Endothelial cell of umbilical vein (primary cell): ENCODE results near the gene PRRC1. TPM values are rescaled to one million over a fixed set of nuclear protein-coding genes. Genes with fewer than 3 reads are reported as not detected.

ENCODE experiments used
- BruUV-seq: library from RNA; stranded (reverse); fragments of 400-500 nt; replicated peaks from 2 replicates; lab custom pipeline; 2021; lab: Mats Ljungman, UMichigan
- CTCF ChIA-PET: fragments of 300-600, 350-600 bp; sonication (Branson Sonifier 250); formaldehyde crosslinking; loops from one replicate; lab custom pipeline; 2021; ENCODE audit warnings: antibody characterized with exemption, inconsistent platforms; lab: Charles Lee
- POLR2A ChIA-PET: fragments of 300-600, 350-600 bp; sonication (Branson Sonifier 250); formaldehyde crosslinking; loops from one replicate; lab custom pipeline; 2021; ENCODE audit warnings: antibody characterized with exemption, inconsistent platforms; lab: Charles Lee
- DNase-seq: peaks from one replicate; pipeline ENCODE4 v3.0.0-alpha.2; 2011; ENCODE audit warnings: low read depth, low spot score
- FAIRE-seq: peaks from 2 replicates; lab custom pipeline; 2011; peaks lifted over from hg19 to GRCh38; lab: Jason Lieb, UNC
- H2AFZ ChIP-seq: 2 replicates; pipeline ENCODE4 v1.6.0; 2012; ENCODE audit warnings: low read depth, low read length, control low read depth, inconsistent platforms
- H3K27ac ChIP-seq: 2 replicates; pipeline ENCODE4 v1.5.1; 2011; ENCODE audit warnings: low read depth, mild to moderate bottlenecking, control low read depth, low read length, moderate library complexity; ENCODE audit not compliant: insufficient read depth
- H3K27me3 ChIP-seq, 2 experiments: 2 replicates each; pipeline versions ENCODE4 v1.6.0 to v1.6.1; 2011; ENCODE audit warnings: low read length in 2 of 2, mixed read lengths in 1 of 2; ENCODE audit not compliant: control insufficient read depth in 2 of 2, insufficient read depth in 2 of 2
- H3K36me3 ChIP-seq, 2 experiments: 2 replicates in 1 of 2; 3 replicates in 1 of 2; pipeline ENCODE4 v1.5.1; 2011; ENCODE audit warnings: low read length in 2 of 2, mild to moderate bottlenecking in 1 of 2, moderate library complexity in 1 of 2; ENCODE audit not compliant: control insufficient read depth in 2 of 2, insufficient read depth in 2 of 2; ENCODE audit errors: extremely low read depth in 1 of 2
- H3K4me1 ChIP-seq: 3 replicates; pipeline ENCODE4 v1.5.1; 2011; ENCODE audit warnings: mild to moderate bottlenecking, low read length; ENCODE audit not compliant: control insufficient read depth, insufficient read depth; ENCODE audit errors: extremely low read depth
- H3K4me2 ChIP-seq: 2 replicates; pipeline ENCODE4 v1.6.1; 2011; ENCODE audit warnings: low read length, control low read depth, mixed read lengths; ENCODE audit not compliant: insufficient read depth
- H3K4me3 ChIP-seq, 3 experiments: fragments of 200-600 bp in 1 of 3; sonication (generic), shearing (Covaris generic) in 1 of 3; replicated peaks in 1 of 3; 2 replicates each; pipeline ENCODE4 v1.5.1; 2011 to 2016; ENCODE audit warnings: control low read depth in 3 of 3, low read length in 3 of 3, mild to moderate bottlenecking in 2 of 3, inconsistent platforms in 1 of 3, low read depth in 1 of 3, moderate library complexity in 1 of 3; ENCODE audit not compliant: insufficient read depth in 1 of 3
- H3K79me2 ChIP-seq: 2 replicates; pipeline ENCODE4 v1.6.0; 2012; ENCODE audit warnings: low read length, inconsistent platforms; ENCODE audit not compliant: control insufficient read depth, insufficient read depth
- H3K9ac ChIP-seq: replicated peaks from 2 replicates; pipeline ENCODE3; 2011; ENCODE audit warnings: low read length, control low read depth; ENCODE audit not compliant: insufficient read depth; ENCODE audit errors: extremely low read depth
- H3K9me1 ChIP-seq: replicated peaks from 3 replicates; pipeline ENCODE4 v1.6.0; 2011; ENCODE audit warnings: mild to moderate bottlenecking, low read length; ENCODE audit not compliant: control insufficient read depth, insufficient read depth; ENCODE audit errors: extremely low read depth
- H3K9me3 ChIP-seq: replicated peaks from 2 replicates; pipeline ENCODE4 v1.5.1; 2012; ENCODE audit warnings: low read length, inconsistent platforms; ENCODE audit not compliant: control insufficient read depth, insufficient read depth
- H4K20me1 ChIP-seq: replicated peaks from 2 replicates; pipeline ENCODE3; 2011; ENCODE audit warnings: mild to moderate bottlenecking, low read length; ENCODE audit not compliant: control insufficient read depth, insufficient read depth; ENCODE audit errors: extremely low read depth
- CTCF ChIP-seq, 2 donors: IDR thresholded peaks; 1 replicate in 1 of 2; 2 replicates in 1 of 2; pipeline ENCODE4 v1.5.1; 2011; ENCODE audit warnings: low read length in 2 of 2, mild to moderate bottlenecking in 2 of 2, moderate library complexity in 2 of 2, control low read depth in 1 of 2, inconsistent platforms in 1 of 2, low read depth in 1 of 2; ENCODE audit not compliant: insufficient read depth in 1 of 2; ENCODE audit errors: extremely low read depth in 1 of 2
- GATA2 ChIP-seq: IDR thresholded peaks from 2 replicates; pipeline ENCODE4 v1.7.0; 2011; ENCODE audit warnings: low read depth, mild to moderate bottlenecking, moderate library complexity, mixed read lengths, low read length; ENCODE audit not compliant: insufficient read length, insufficient read depth
- JUN ChIP-seq: IDR thresholded peaks from 2 replicates; pipeline ENCODE4 v1.6.1; 2011; ENCODE audit warnings: borderline replicate concordance, low read depth; ENCODE audit not compliant: insufficient read length, insufficient read depth
- MAX ChIP-seq: IDR thresholded peaks from 2 replicates; pipeline ENCODE4 v1.6.1; 2011; ENCODE audit not compliant: insufficient read depth, insufficient read length
- MYC ChIP-seq: IDR thresholded peaks from one replicate; pipeline ENCODE4 v1.6.1; 2011; ENCODE audit warnings: mild to moderate bottlenecking, low read depth, low read length
- POLR2A ChIP-seq: IDR thresholded peaks from 2 replicates; pipeline ENCODE4 v1.6.1; 2012; ENCODE audit warnings: low read depth, mild to moderate bottlenecking, control low read depth, low read length
- POLR2AphosphoS5 ChIP-seq: IDR thresholded peaks from 2 replicates; pipeline ENCODE4 v1.6.1; 2012; ENCODE audit warnings: low read depth, mild to moderate bottlenecking, control low read depth, low read length, moderate library complexity; ENCODE audit not compliant: insufficient read depth
- dilution Hi-C: fragments of 300-500 bp; cut with MboI; formaldehyde crosslinking; loops from one replicate; pipeline ENCODE4 v1.15.0; 2019; ENCODE audit warnings: low sequenced_read_pairs; ENCODE audit not compliant: extremely low pct_ligation_motif_present
- intact Hi-C: fragments of 100-400 bp; cut with micrococcal nuclease; formaldehyde crosslinking; loops from one replicate; pipeline ENCODE4 v1.10.0; 2022
- polyA plus RNA-seq, 4 experiments: library from polyadenylated mRNA; depleted of rRNA in 3 of 4; stranded (reverse) in 3 of 4; unstranded in 1 of 4; fragments of >200 nt; gene quantifications; 2 replicates each; pipeline versions ENCODE4 v1.2.1 to v1.2.3, GENCODE V29; 2011 to 2012; ENCODE audit warnings: missing spikeins in 1 of 4
- total RNA-seq: library from RNA; stranded (reverse); gene quantifications from 2 replicates; pipeline ENCODE4 v1.2.3, GENCODE V29; 2021

PRRC1 gene
- total and polyA plus RNA-seq, 2 donors (not counting 3 experiments of a cell fraction or from before 2014, with no cell fraction given) = 64.4 to 77.6 TPM

DNA sequence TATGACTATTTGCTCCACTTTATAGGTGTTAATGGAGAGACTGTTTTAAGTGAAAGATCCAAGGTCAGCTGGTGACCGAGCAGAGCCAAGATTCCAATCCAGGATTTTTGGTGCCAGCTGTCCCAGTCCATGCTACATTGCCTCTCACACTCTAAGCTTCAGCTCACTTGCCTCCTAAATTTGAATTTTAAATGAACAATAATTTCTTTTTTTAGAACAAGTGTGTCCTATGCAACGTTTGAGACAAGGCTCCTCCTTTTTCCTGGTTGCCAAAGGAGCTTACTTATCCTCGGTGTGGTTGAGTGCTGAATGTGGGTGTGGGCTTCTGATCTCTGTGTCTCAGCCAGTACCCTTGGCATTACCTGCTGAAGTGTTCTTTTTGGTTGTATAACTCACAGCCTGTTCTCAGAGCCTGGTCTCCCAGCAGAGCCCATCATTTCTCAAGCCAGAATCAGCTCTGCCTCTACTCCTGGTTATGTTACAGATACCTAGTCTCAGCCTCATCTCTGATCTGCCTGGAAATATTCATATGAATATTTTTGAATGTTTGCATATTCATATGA lies 4.0 kb upstream of the PRRC1 start:
- H4K20me1 ChIP-seq = no peaks in the 10 kb centered on the region
- H3K9ac ChIP-seq = no peak overlapping the region
- FAIRE-seq (no peak), DNase-seq (no peak)
- peaks cover 24 to 33% of the 10 kb centered on the region in 2 experiments for H3K27me3 ChIP-seq
- H3K4me1 ChIP-seq = peaks cover 4% of the 10 kb centered on the region
- H3K9me1 ChIP-seq = no peaks in the 10 kb centered on the region
- intact Hi-C loops = no loop called here
- TF ChIP-seq CTCF (IDR thresholded peaks at IDR 0.05; ENCODE audit: extremely low read depth in 1 of 2, insufficient read depth in 1 of 2, low read depth in 1 of 2, low read length in 2 of 2) (no peak), POLR2A (no peak), POLR2AphosphoS5 (no peak), MAX (no peak), GATA2 (no peak), JUN (no peak), MYC (no peak)
- H3K36me3 ChIP-seq = no peaks in the 10 kb centered on the region
- no TSS peak for BruUV-seq
- peaks cover 9% of the 10 kb centered on the region for H3K79me2 ChIP-seq
- H2AFZ ChIP-seq = no peak overlapping the region
- no peak overlapping the region for H3K27ac ChIP-seq
- H3K9me3 ChIP-seq = no peaks in the 10 kb centered on the region
- no peak overlapping the region for H3K4me3 ChIP-seq
- dilution Hi-C loops = no loop called here
- H3K4me2 ChIP-seq = no peak overlapping the region
- CTCF ChIA-PET = interaction anchor here (1.3 to 5.2 kb wide), 2 partner anchors 10 to 20 kb away, joined by 3 to 25 read pairs; no protein-coding TSS in a partner anchor
- POLR2A ChIA-PET = no interaction called here
